Measurements from ENCODE around the gene TIGD3.

Gene TIGD3

GRCh38 chr11:65402790-65403189 lies 48.2 kb downstream of the TIGD3 start:
- Histone ChIP-seq H2BK5ac (ENCODE audit: low read depth, low read length, poor library complexity) (no peak overlapping the region), H3K27me3 (ENCODE audit: insufficient read depth, low read length) (no peaks in the 10 kb centered on the region), H4K8ac (ENCODE audit: low read depth, low read length) (no peak overlapping the region), H3K79me1 (ENCODE audit: low read length) (no peaks in the 10 kb centered on the region), H2AK5ac (ENCODE audit: low read length) (no peak overlapping the region), H2AFZ (ENCODE audit: insufficient read depth, low read length, poor library complexity) (no peak overlapping the region), H3K9me3 (ENCODE audit: insufficient read depth, low read depth, low read length) (peaks cover 3% of the 10 kb centered on the region), H3K4me3 (ENCODE audit: low read depth, low read length) (no peak overlapping the region), H3K14ac (ENCODE audit: low read length) (no peak overlapping the region), H2BK12ac (ENCODE audit: low read length) (no peak overlapping the region), H3K4ac (ENCODE audit: low read depth, low read length) (no peak overlapping the region), H2BK120ac (ENCODE audit: insufficient read depth, low read length, poor library complexity) (no peak overlapping the region), H4K91ac (ENCODE audit: low read depth, low read length) (no peak overlapping the region), H3K4me2 (ENCODE audit: low read length) (no peak overlapping the region), H3K23ac (ENCODE audit: low read length) (no peak overlapping the region), H3K36me3 (ENCODE audit: control insufficient read depth in 1 of 2, insufficient read depth in 2 of 2, low read length in 2 of 2) (peaks cover 60 to 64% of the 10 kb centered on the region in 2 experiments), H3K9ac (ENCODE audit: low read length) (no peak overlapping the region), H3K18ac (ENCODE audit: low read length) (no peak overlapping the region), H3K4me1 (ENCODE audit: control insufficient read depth in 1 of 2, insufficient read depth in 2 of 2, low read length in 2 of 2) (no peaks in the 10 kb centered on the region), H4K12ac (ENCODE audit: low read depth, low read length) (no peak overlapping the region), H3K27ac (ENCODE audit: low read depth, low read length) (no peak overlapping the region), H3K79me2 (ENCODE audit: control insufficient read depth, insufficient read depth, low read length, poor library complexity) (no peaks in the 10 kb centered on the region)
- no CpG with 5 or more reads among the region's 2 CpGs for WGBS (ENCODE audit: extremely low coverage, insufficient coverage, insufficient read length)
- DNase-seq: no peak

- WGBS (ENCODE audit: extremely low coverage, insufficient coverage, insufficient read length): no CpG with 5 or more reads among the region's 12 CpGs
- Histone ChIP-seq H3K9ac (ENCODE audit: low read length) (no peak overlapping the region), H3K79me1 (ENCODE audit: low read length) (no peaks in the 10 kb centered on the region), H3K4me3 (ENCODE audit: low read depth, low read length) (no peak overlapping the region), H3K79me2 (ENCODE audit: control insufficient read depth, insufficient read depth, low read length, poor library complexity) (no peaks in the 10 kb centered on the region), H3K27me3 (ENCODE audit: insufficient read depth, low read length) (no peaks in the 10 kb centered on the region), H4K91ac (ENCODE audit: low read depth, low read length) (no peak overlapping the region), H3K36me3 (ENCODE audit: control insufficient read depth in 1 of 2, insufficient read depth in 2 of 2, low read length in 2 of 2) (peaks cover 56 to 60% of the 10 kb centered on the region in 2 experiments), H3K4ac (ENCODE audit: low read depth, low read length) (no peak overlapping the region), H2AFZ (ENCODE audit: insufficient read depth, low read length, poor library complexity) (no peak overlapping the region), H3K4me1 (ENCODE audit: control insufficient read depth in 1 of 2, insufficient read depth in 2 of 2, low read length in 2 of 2) (no peaks in the 10 kb centered on the region), H3K18ac (ENCODE audit: low read length) (no peak overlapping the region), H3K4me2 (ENCODE audit: low read length) (no peak overlapping the region), H3K23ac (ENCODE audit: low read length) (no peak overlapping the region), H2BK5ac (ENCODE audit: low read depth, low read length, poor library complexity) (no peak overlapping the region), H2AK5ac (ENCODE audit: low read length) (no peak overlapping the region), H3K9me3 (ENCODE audit: insufficient read depth, low read depth, low read length) (peaks cover 3% of the 10 kb centered on the region), H4K8ac (ENCODE audit: low read depth, low read length) (no peak overlapping the region), H4K12ac (ENCODE audit: low read depth, low read length) (no peak overlapping the region), H3K14ac (ENCODE audit: low read length) (no peak overlapping the region), H3K27ac (ENCODE audit: low read depth, low read length) (no peak overlapping the region), H2BK12ac (ENCODE audit: low read length) (no peak overlapping the region), H2BK120ac (ENCODE audit: insufficient read depth, low read length, poor library complexity) (no peak overlapping the region)
- DNase-seq: no peak
Measured at GRCh38 chr11:65403607-65404121, 49.1 kb downstream of the TIGD3 start.

GRCh38 chr11:65404210-65404609 lies 49.7 kb downstream of the TIGD3 start:
- H3K4ac ChIP-seq (ENCODE audit: low read depth, low read length): no peak overlapping the region
- no peak overlapping the region for H3K23ac ChIP-seq (ENCODE audit: low read length)
- H3K4me2 ChIP-seq (ENCODE audit: low read length): no peak overlapping the region
- H3K36me3 ChIP-seq (ENCODE audit: control insufficient read depth in 1 of 2, insufficient read depth in 2 of 2, low read length in 2 of 2): peaks cover 55 to 62% of the 10 kb centered on the region in 2 experiments
- H3K27me3 ChIP-seq (ENCODE audit: insufficient read depth, low read length): no peaks in the 10 kb centered on the region
- H4K12ac ChIP-seq (ENCODE audit: low read depth, low read length): no peak overlapping the region
- H4K8ac ChIP-seq (ENCODE audit: low read depth, low read length): no peak overlapping the region
- peaks cover 3% of the 10 kb centered on the region for H3K9me3 ChIP-seq (ENCODE audit: insufficient read depth, low read depth, low read length)
- no peak overlapping the region for H2BK12ac ChIP-seq (ENCODE audit: low read length)
- no peak overlapping the region for H2AFZ ChIP-seq (ENCODE audit: insufficient read depth, low read length, poor library complexity)
- no peak overlapping the region for H2BK120ac ChIP-seq (ENCODE audit: insufficient read depth, low read length, poor library complexity)
- no peak for DNase-seq
- no peak overlapping the region for H3K27ac ChIP-seq (ENCODE audit: low read depth, low read length)
- no peaks in the 10 kb centered on the region for H3K79me2 ChIP-seq (ENCODE audit: control insufficient read depth, insufficient read depth, low read length, poor library complexity)
- H3K14ac ChIP-seq (ENCODE audit: low read length): no peak overlapping the region
- H3K9ac ChIP-seq (ENCODE audit: low read length): no peak overlapping the region
- H2BK5ac ChIP-seq (ENCODE audit: low read depth, low read length, poor library complexity): no peak overlapping the region
- H4K91ac ChIP-seq (ENCODE audit: low read depth, low read length): no peak overlapping the region
- no peak overlapping the region for H3K18ac ChIP-seq (ENCODE audit: low read length)
- no peaks in the 10 kb centered on the region for H3K4me1 ChIP-seq (ENCODE audit: control insufficient read depth in 1 of 2, insufficient read depth in 2 of 2, low read length in 2 of 2)
- WGBS (ENCODE audit: extremely low coverage, insufficient coverage, insufficient read length): no CpG with 5 or more reads among the region's 13 CpGs
- no peaks in the 10 kb centered on the region for H3K79me1 ChIP-seq (ENCODE audit: low read length)
- no peak overlapping the region for H2AK5ac ChIP-seq (ENCODE audit: low read length)
- no peak overlapping the region for H3K4me3 ChIP-seq (ENCODE audit: low read depth, low read length)

- peaks cover 3% of the 10 kb centered on the region for H3K9me3 ChIP-seq (ENCODE audit: insufficient read depth, low read depth, low read length)
- H2BK12ac ChIP-seq (ENCODE audit: low read length): no peak overlapping the region
- H3K14ac ChIP-seq (ENCODE audit: low read length): no peak overlapping the region
- H3K79me1 ChIP-seq (ENCODE audit: low read length): no peaks in the 10 kb centered on the region
- no peak overlapping the region for H4K91ac ChIP-seq (ENCODE audit: low read depth, low read length)
- H4K8ac ChIP-seq (ENCODE audit: low read depth, low read length): no peak overlapping the region
- no peak overlapping the region for H3K9ac ChIP-seq (ENCODE audit: low read length)
- H3K4me2 ChIP-seq (ENCODE audit: low read length): no peak overlapping the region
- no peak overlapping the region for H2BK5ac ChIP-seq (ENCODE audit: low read depth, low read length, poor library complexity)
- H4K12ac ChIP-seq (ENCODE audit: low read depth, low read length): no peak overlapping the region
- H3K27ac ChIP-seq (ENCODE audit: low read depth, low read length): no peak overlapping the region
- no peak overlapping the region for H2BK120ac ChIP-seq (ENCODE audit: insufficient read depth, low read length, poor library complexity)
- no peaks in the 10 kb centered on the region for H3K27me3 ChIP-seq (ENCODE audit: insufficient read depth, low read length)
- H3K4me1 ChIP-seq (ENCODE audit: control insufficient read depth in 1 of 2, insufficient read depth in 2 of 2, low read length in 2 of 2): no peaks in the 10 kb centered on the region
- no peak overlapping the region for H3K23ac ChIP-seq (ENCODE audit: low read length)
- no peaks in the 10 kb centered on the region for H3K79me2 ChIP-seq (ENCODE audit: control insufficient read depth, insufficient read depth, low read length, poor library complexity)
- H2AFZ ChIP-seq (ENCODE audit: insufficient read depth, low read length, poor library complexity): no peak overlapping the region
- no peak overlapping the region for H2AK5ac ChIP-seq (ENCODE audit: low read length)
- WGBS (ENCODE audit: extremely low coverage, insufficient coverage, insufficient read length): no CpG with 5 or more reads among the region's 24 CpGs
- no peak for DNase-seq
- H3K18ac ChIP-seq (ENCODE audit: low read length): no peak overlapping the region
- peak overlapping the region; percentile 46 for H3K4me3 ChIP-seq (ENCODE audit: low read depth, low read length)
- no peak overlapping the region for H3K4ac ChIP-seq (ENCODE audit: low read depth, low read length)
- peaks cover 55 to 62% of the 10 kb centered on the region in 2 experiments for H3K36me3 ChIP-seq (ENCODE audit: control insufficient read depth in 1 of 2, insufficient read depth in 2 of 2, low read length in 2 of 2)
Measured at GRCh38 chr11:65404638-65405339, 50.2 kb downstream of the TIGD3 start.

Data from trophoblast cell (in vitro differentiated cells and primary cell).